IPS DF 6.9 (cell line): ENCODE measurements around the gene FBXO15.

Source experiments
- DNase-seq: peaks from one replicate; pipeline ENCODE4 v3.0.0-alpha.2; 2013; ENCODE audit warnings: low read depth, low spot score
- H3K27ac ChIP-seq: one replicate; pipeline ENCODE4 v1.5.1; 2013; ENCODE audit warnings: low read length, control low read depth
- H3K27me3 ChIP-seq: 2 replicates; pipeline ENCODE4 v1.6.1; 2013; ENCODE audit warnings: mild to moderate bottlenecking, low read length; ENCODE audit not compliant: control insufficient read depth, insufficient read depth
- H3K36me3 ChIP-seq: 2 replicates; pipeline ENCODE4 v1.6.1; 2013; ENCODE audit warnings: low read length; ENCODE audit not compliant: control insufficient read depth, insufficient read depth
- H3K4me1 ChIP-seq: 2 replicates; pipeline ENCODE4 v1.6.1; 2013; ENCODE audit warnings: low read length; ENCODE audit not compliant: control insufficient read depth, insufficient read depth
- H3K4me3 ChIP-seq: 2 replicates; pipeline ENCODE4 v1.5.1; 2013; ENCODE audit warnings: mild to moderate bottlenecking, low read length
- H3K9me3 ChIP-seq: 2 replicates; pipeline ENCODE4 v1.6.1; 2013; ENCODE audit warnings: low read length, inconsistent platforms; ENCODE audit not compliant: control insufficient read depth, insufficient read depth
- WGBS: extraction: QIAGEN DNeasy Blood & Tissue Kit; methylation state at CpG from one replicate; pipeline ENCODE4 v1.1.7; 2013; ENCODE audit warnings: mixed read lengths, missing lambda C conversion rate; ENCODE audit not compliant: insufficient read length, insufficient coverage; 5-methylcytosine and 5-hydroxymethylcytosine counted together

The FBXO15 gene

GRCh38 chr18:74140582-74140981 lies 7.1 kb downstream of the FBXO15 start:
- H3K27ac ChIP-seq = no peak overlapping the region
- DNase-seq = no peak
- H3K36me3 ChIP-seq = no peaks in the 10 kb centered on the region; the same call in 1 of the 2 replicates
- H3K4me3 ChIP-seq = no peak overlapping the region
- no peaks in the 10 kb centered on the region for H3K9me3 ChIP-seq
- no peaks in the 10 kb centered on the region for H3K27me3 ChIP-seq
- H3K4me1 ChIP-seq = no peaks in the 10 kb centered on the region
- WGBS = no CpG with 5 or more reads among the region's 1 CpG

GRCh38 chr18:74139888-74140287 lies 7.7 kb downstream of the FBXO15 start:
- Histone ChIP-seq H3K27me3 (no peaks in the 10 kb centered on the region), H3K9me3 (no peaks in the 10 kb centered on the region), H3K4me1 (no peaks in the 10 kb centered on the region), H3K36me3 (no peaks in the 10 kb centered on the region; the same call in 1 of the 2 replicates), H3K27ac (no peak overlapping the region), H3K4me3 (no peak overlapping the region)
- no CpG with 5 or more reads among the region's 3 CpGs for WGBS
- no peak for DNase-seq

- Histone ChIP-seq H3K36me3 (no peaks in the 10 kb centered on the region; the same call in 1 of the 2 replicates), H3K27ac (no peak overlapping the region), H3K4me1 (no peaks in the 10 kb centered on the region), H3K4me3 (no peak overlapping the region), H3K27me3 (no peaks in the 10 kb centered on the region), H3K9me3 (no peaks in the 10 kb centered on the region)
- DNase-seq = no peak
- no CpG with 5 or more reads among the region's 2 CpGs for WGBS
Observed at GRCh38 chr18:74139411-74139810, 8.2 kb downstream of the FBXO15 start.

DNA sequence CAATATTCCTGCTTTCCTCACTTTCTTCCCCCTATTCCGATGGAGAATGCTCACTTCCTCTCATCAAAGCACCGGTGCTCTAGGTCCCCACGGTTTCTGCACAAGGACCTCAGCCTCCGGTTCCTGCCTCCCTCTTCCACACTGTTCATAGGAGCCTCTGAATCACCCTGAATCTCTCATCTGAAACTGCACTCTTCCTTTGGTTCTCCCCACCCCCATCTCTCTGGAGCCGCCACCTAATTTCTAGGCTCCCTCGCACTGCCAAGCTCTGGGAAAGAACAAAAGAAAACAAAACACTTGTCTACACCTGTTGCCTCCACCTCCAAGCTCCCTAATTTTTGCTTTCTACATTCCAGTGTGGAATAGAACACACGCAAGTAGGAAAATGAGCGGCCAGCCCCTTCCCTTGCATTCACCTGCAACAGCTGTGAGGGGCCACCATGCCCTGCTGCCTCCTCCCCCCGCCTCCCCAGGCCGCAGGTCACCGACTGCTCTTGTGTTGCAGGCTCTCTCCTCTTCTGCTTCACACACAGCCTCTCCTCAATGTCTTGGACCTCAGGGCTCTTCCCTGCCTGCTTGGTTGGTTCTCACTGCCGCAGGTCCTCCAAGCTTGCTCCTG lies 9.6 kb downstream of the FBXO15 start:
- DNase-seq = no peak
- no CpG with 5 or more reads among the region's 12 CpGs for WGBS

GRCh38 chr18:74132201-74132600 lies 15.4 kb downstream of the FBXO15 start:
- Histone ChIP-seq H3K4me1 (no peaks in the 10 kb centered on the region; the same call in 1 of the 2 replicates), H3K27me3 (no peaks in the 10 kb centered on the region), H3K9me3 (no peaks in the 10 kb centered on the region), H3K36me3 (no peaks in the 10 kb centered on the region), H3K27ac (no peak overlapping the region), H3K4me3 (no peak overlapping the region)
- no CpG with 5 or more reads among the region's 3 CpGs for WGBS
- DNase-seq = no peak

More for the DNA sequence above, 9.6 kb downstream of the FBXO15 start:
- H3K4me3 ChIP-seq = no peak overlapping the region
- H3K27ac ChIP-seq = no peak overlapping the region
- H3K36me3 ChIP-seq = no peaks in the 10 kb centered on the region; the same call in 1 of the 2 replicates
- H3K27me3 ChIP-seq = no peaks in the 10 kb centered on the region
- H3K9me3 ChIP-seq = no peaks in the 10 kb centered on the region
- no peaks in the 10 kb centered on the region for H3K4me1 ChIP-seq

DNA sequence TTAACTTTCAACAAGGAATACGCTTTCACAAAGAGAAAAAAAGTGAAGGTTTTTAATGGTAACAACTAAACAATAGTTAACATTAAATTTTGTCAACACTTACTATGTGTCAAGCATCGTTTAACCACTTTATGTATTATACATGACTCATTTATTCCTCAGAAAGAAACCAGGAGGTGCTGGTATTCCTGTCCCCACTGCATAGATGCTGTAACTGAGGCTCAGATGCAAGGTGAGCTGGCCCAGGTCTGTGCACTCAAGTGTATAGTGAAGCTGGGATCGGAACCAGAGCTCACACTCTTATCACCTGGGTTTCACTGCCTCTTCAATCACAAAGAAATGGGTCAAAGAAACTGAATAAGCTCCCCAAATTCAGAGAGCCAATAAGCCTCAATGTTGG lies 16.5 kb downstream of the FBXO15 start:
- WGBS = no CpG with 5 or more reads among the region's 3 CpGs

DNA sequence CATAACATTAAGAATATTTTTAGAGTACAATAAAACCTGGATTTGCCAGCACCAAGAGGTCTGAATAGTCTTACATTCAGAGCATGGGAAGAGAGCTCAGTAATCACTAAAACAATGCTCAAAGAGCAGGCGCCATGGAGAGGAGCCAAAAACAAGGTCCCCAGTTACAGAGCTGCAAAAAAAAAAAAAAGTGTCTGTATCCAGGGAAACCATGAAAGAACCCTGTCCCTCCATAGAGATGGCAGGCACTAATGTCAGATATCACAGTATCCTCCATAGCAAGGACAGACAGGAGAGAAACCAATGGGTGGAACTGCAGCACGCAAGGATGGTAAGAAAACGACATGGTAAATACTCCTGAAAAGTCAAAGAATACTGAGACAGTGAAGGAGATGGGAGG lies 19.5 kb downstream of the FBXO15 start:
- no peak for DNase-seq
- peaks cover 2% of the 10 kb centered on the region; the same call in 1 of the 2 replicates for H3K4me1 ChIP-seq
- no CpG with 5 or more reads among the region's 3 CpGs for WGBS
- H3K4me3 ChIP-seq = no peak overlapping the region
- no peak overlapping the region for H3K27ac ChIP-seq
- H3K36me3 ChIP-seq = no peaks in the 10 kb centered on the region
- H3K27me3 ChIP-seq = no peaks in the 10 kb centered on the region
- H3K9me3 ChIP-seq = no peaks in the 10 kb centered on the region

More for the DNA sequence above, 16.5 kb downstream of the FBXO15 start:
- no peak for DNase-seq
- H3K4me3 ChIP-seq = no peak overlapping the region
- peaks cover 2% of the 10 kb centered on the region; the same call in 1 of the 2 replicates for H3K4me1 ChIP-seq
- H3K27me3 ChIP-seq = no peaks in the 10 kb centered on the region
- H3K9me3 ChIP-seq = no peaks in the 10 kb centered on the region
- H3K36me3 ChIP-seq = no peaks in the 10 kb centered on the region
- no peak overlapping the region for H3K27ac ChIP-seq

DNA sequence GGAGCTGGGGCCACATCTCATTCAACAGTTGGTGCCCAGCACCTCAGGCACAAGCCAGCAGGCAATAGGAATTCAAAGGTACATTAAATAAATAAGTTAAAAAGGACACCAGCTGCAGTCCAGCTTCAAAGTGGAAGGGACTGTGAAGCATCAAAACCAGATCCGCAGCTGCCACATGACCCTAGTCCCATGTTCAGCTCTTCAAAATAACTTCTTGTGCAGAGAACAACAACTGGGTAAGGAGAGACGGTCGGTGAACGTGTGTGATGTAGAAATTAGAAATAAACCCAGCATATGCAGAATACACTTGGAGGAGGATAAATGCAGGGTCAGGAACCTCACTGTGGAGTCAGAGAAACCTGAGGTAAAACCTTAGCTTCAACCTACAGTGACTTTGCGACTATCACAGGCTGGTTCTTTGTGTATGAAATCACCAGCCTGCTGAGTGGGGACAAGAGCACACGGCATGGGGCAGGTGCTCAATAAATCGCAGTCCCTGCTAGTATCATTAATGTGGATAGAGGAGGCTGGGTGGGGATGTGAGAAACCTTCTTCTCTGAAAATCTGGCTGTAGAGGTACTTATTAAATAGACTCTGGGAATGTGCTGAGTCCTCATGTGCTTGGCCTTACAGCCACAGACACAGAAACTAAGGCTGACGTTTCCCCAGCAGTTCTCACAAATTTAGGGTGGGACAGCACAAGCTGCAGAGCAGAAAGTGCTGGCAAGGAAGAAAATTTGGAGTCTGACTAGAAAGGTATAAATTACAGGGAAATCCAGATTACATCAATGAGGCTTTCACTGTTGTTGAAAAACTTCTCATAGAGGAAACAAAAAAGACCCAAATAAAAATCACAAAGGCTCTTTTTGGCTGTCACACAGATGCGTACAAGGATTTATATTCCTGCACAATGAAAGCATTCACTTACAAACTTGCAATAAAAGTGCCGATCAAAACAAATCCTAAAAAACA lies 20.7 kb downstream of the FBXO15 start:
- no peaks in the 10 kb centered on the region for H3K27me3 ChIP-seq
- no peaks in the 10 kb centered on the region for H3K9me3 ChIP-seq
- WGBS = no CpG with 5 or more reads among the region's 10 CpGs
- H3K4me1 ChIP-seq = peaks cover 2% of the 10 kb centered on the region; the same call in 1 of the 2 replicates
- no peaks in the 10 kb centered on the region for H3K36me3 ChIP-seq
- no peak overlapping the region for H3K4me3 ChIP-seq
- DNase-seq = no peak
- no peak overlapping the region for H3K27ac ChIP-seq

DNA sequence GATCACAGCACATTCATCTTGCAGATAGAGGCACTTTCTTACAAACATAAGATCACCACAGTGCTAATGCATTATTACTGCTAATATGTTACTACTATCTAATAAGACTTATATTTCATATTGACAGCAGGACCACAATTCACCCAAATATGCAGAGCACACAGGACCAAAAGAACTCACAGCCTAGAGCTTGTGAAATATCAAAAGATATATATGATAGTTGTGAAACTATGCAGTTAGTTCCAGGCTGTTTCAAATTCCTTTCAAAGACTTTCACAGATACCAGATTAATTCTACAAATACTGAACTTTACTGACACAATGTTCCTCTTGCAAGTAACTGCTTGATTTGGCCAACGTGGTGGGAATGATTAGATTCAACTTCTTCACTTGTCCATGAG lies 23.0 kb downstream of the FBXO15 start:
- Histone ChIP-seq H3K4me3 (no peak overlapping the region), H3K27me3 (no peaks in the 10 kb centered on the region), H3K9me3 (no peaks in the 10 kb centered on the region), H3K36me3 (no peaks in the 10 kb centered on the region), H3K27ac (no peak overlapping the region), H3K4me1 (peaks cover 2% of the 10 kb centered on the region; the same call in 1 of the 2 replicates)
- no CpG with 5 or more reads among the region's 1 CpG for WGBS
- DNase-seq = no peak

GRCh38 chr18:74123200-74123599 lies 24.4 kb downstream of the FBXO15 start:
- WGBS = no CpG with 5 or more reads among the region's 6 CpGs
- no peaks in the 10 kb centered on the region for H3K27me3 ChIP-seq
- no peaks in the 10 kb centered on the region for H3K36me3 ChIP-seq
- no peak overlapping the region for H3K4me3 ChIP-seq
- DNase-seq = no peak
- H3K27ac ChIP-seq = no peak overlapping the region
- H3K9me3 ChIP-seq = no peaks in the 10 kb centered on the region
- H3K4me1 ChIP-seq = peaks cover 2% of the 10 kb centered on the region; the same call in 1 of the 2 replicates
